Coronary artery (tissue), 2 donors: Measurements from ENCODE around the gene LGALS9.
"Not testable (repeated sequence)": the region's sequence is repeated elsewhere in the genome, so short reads cannot be mapped to it uniquely, and the experiment has no call there.

ENCODE experiments used
- DNase-seq: peaks from one replicate; pipeline ENCODE4 v3.0.0-alpha.2; 2017; ENCODE audit warnings: low spot score
- H3K27ac ChIP-seq, 2 donors: fragments of 200-600 bp; sonication (generic); one replicate each; pipeline ENCODE4 v1.5.1; 2016 to 2019
- H3K4me3 ChIP-seq: fragments of 200-600 bp; sonication (generic); 2 replicates; pipeline ENCODE4 v1.5.1; 2016; ENCODE audit warnings: mild to moderate bottlenecking, moderate library complexity
- TF ChIP-seq, protein P1 (sequence below): fragments of 200-600 bp; sonication (generic); IDR thresholded peaks from one replicate; pipeline ENCODE4 v1.5.1; 2019; ENCODE audit warnings: antibody characterized with exemption

LGALS9 gene

DNA sequence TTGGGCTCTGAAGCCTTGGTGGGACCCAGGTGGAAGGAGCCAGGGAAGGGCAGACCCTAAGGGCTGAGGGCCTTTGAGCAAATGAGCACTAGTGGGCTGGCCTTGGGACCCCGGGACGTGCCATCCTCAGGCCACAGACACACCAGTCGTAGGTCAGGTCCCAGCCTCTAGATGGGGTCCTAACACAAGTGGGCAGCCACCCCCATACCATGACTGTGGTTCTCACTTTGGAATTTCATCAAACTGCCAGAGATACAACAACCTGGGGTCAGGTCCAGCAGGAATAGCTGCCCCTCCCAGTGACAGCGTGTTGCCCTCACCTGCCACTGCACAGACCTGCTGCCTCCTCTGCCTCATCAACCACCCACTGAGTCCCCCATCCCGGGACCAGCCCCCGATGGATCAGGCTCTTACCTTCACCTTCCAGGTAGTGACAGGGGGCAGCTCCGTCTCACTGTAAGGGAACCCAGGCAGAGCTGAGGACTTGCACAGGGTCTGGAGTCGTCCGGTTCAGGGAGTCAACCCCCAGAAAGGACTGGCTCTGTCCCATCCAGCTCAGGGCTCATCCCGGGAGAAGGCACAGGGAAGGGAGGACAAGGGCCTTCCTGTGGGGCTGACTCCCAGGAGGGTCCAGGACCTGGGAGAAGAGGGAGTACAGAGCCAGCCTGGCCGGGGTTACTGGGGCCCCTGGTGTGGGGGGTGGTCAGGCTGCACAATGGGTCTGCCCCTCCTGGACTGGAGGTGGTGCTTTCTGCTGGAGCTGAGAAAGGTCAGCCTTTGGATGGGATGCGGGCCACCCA, 40.0 kb downstream of the LGALS9 start:
- TF ChIP-seq, protein P1, sequence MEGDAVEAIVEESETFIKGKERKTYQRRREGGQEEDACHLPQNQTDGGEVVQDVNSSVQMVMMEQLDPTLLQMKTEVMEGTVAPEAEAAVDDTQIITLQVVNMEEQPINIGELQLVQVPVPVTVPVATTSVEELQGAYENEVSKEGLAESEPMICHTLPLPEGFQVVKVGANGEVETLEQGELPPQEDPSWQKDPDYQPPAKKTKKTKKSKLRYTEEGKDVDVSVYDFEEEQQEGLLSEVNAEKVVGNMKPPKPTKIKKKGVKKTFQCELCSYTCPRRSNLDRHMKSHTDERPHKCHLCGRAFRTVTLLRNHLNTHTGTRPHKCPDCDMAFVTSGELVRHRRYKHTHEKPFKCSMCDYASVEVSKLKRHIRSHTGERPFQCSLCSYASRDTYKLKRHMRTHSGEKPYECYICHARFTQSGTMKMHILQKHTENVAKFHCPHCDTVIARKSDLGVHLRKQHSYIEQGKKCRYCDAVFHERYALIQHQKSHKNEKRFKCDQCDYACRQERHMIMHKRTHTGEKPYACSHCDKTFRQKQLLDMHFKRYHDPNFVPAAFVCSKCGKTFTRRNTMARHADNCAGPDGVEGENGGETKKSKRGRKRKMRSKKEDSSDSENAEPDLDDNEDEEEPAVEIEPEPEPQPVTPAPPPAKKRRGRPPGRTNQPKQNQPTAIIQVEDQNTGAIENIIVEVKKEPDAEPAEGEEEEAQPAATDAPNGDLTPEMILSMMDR = no peak
- Histone ChIP-seq H3K4me3 (no peak overlapping the region), H3K27ac (no peak overlapping the region)
- DNase-seq = peak; percentile 66

DNA sequence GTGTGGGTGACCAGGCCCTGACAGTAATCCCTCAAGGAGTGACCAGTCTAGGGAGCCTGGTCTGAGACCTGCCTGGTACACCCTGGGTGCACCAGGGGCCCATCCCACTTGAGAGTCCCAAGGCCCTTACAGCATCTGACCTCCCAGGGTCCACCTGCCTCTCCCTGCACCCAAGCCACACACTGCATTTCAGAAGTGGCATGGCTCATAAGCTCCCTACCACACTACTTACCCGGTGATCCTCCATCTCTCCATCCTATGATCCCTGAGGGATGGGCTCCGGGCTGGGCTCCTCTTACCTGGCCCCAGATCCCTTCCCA, 40.6 kb downstream of the LGALS9 start:
- DNase-seq = no peak
- TF ChIP-seq, protein P1 = no peak
- H3K4me3 ChIP-seq = no peak overlapping the region
- no peak overlapping the region for H3K27ac ChIP-seq

DNA sequence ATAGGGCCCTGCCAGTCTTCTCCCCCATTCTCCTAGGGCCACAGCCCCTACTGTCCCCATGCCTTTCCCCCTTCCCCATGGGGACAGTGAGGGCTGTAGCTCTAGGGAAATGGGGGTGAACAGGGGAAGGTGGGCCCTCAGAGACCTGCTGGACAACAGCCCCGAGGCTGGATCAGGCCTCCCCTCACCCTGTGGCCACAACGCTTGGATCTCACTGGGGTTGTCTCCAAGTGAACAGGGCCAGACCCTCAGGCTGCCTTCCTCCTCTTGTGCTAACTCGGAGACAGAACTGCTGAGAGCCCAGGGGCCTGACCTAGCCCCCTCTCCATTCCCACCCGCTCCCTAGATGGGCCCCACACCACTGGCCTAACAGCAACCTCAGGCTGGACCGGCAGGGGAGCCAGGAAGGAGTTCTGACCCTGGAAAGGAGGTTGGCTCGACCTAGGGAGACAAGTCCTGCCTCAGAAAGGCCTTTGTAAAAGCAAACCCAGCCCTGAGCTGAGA, 41.0 kb downstream of the LGALS9 start:
- H3K27ac ChIP-seq, DNase-seq, H3K4me3 ChIP-seq: not testable (repeated sequence)

DNA sequence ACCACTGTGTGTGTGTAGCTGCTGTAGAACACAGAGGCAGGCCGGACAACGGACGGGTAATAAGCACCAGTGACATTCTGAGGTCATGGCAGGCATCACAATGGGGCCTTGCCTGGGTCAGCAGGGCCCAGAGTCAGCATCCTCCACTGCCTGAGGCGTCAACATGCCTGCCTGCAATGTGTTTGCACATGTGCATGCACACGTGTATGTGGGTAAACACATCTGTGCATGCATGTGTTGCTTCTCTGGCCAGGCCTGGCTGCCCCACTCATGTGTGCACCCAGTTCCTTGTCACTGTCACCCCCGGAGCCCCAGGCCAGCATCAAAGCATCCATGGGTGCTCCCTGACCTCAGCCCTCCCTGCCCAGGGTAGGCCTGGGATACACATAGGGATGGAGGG, 43.3 kb downstream of the LGALS9 start:
- TF ChIP-seq, protein P1 = no peak
- Histone ChIP-seq H3K4me3 (no peak overlapping the region), H3K27ac (no peak overlapping the region)
- no peak for DNase-seq

DNA sequence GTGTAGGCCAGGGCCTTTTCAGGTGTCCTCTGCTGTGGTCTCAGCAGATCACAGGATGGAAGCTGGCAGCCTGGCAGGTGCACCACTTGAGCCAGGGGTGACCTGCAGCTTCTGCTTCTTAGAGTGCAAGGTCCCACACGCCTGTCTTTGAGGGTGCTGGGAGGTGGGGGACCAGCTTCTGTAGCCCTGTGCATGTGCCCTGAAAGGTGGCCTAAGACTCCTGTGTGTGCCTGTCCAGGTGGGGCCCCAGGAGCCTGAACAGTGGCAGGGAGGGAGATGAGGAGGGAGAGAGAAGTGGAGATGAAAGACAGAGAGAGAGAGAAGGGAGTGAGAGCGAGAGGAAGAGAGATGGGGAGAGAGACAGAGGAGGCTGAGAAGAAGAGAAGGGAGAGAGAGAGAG, 46.2 kb downstream of the LGALS9 start:
- Histone ChIP-seq H3K4me3 (no peak overlapping the region), H3K27ac (no peak overlapping the region)
- TF ChIP-seq, protein P1 = no peak
- no peak for DNase-seq

DNA sequence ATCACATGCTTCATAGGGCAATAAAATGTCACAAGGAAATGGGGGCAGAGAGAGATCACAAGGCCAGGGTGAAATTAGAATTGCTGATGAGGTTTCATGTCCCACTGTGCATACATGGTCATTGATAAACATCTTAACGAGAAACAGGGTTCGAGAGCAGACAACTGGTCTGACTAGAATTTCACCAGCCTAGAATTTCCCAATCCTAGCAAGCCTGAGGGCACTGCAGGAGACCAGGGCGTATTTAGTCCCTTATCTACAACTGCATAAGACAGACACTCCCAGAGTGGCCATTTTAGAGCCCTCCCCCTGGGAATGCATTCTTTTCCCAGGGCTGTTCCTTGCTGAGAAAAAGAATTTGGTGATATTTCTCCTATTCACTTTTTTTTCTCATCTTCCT, 55.3 kb downstream of the LGALS9 start:
- H3K27ac ChIP-seq, H3K4me3 ChIP-seq, DNase-seq: not testable (repeated sequence)

DNA sequence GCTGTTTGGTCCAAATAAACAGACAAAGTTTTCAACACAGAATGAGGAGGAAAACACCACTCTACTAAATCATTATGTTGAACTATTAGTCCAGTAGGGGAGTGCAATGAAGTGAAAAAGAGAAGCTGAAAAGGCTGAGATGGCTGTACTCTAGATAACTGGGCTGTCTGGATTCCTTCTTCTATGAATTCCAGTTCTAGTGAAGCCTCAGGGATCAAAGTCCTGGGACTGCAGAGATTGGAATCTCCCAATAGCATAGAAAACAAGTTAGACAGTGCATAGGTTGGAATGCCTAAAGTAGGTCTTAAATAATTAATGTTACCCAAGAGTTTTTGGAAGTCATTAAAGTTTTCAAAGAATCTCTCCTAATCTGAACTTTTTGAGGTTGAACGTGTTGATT, 59.9 kb downstream of the LGALS9 start:
- no peak overlapping the region for H3K4me3 ChIP-seq
- TF ChIP-seq, protein P1 = no peak
- no peak overlapping the region for H3K27ac ChIP-seq
- DNase-seq = no peak

DNA sequence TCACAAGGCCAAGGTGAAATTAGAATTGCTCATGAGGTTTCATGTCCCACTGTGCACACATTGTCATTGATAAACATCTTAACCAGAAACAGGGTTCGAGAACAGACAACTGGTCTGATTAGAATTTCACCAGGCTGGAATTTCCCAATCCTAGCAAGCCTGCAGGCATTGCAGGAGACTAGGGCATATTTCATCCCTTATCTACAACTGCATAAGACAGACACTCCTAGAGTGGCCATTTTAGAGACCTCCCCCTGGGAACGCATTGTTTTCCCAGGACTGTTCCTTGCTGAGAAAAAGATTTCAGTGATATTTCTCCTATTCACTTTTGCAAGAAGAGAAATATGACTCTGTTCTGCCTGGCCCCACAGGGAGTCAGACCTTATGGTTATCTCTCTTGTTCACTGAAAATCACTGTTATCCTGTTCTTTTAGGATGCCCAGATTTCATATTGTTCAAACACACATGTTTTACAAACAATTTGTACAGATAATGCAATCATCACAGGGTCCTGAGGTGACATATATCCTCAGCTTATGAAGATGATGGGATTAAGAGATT, 64.3 kb downstream of the LGALS9 start:
- DNase-seq, H3K4me3 ChIP-seq, H3K27ac ChIP-seq: not testable (repeated sequence)
